ENCODE measurements around the gene ZNF629.
"Not testable (repeated sequence)": the region's sequence is repeated elsewhere in the genome, so short reads cannot be mapped to it uniquely, and the experiment has no call there.

The ZNF629 gene

DNA sequence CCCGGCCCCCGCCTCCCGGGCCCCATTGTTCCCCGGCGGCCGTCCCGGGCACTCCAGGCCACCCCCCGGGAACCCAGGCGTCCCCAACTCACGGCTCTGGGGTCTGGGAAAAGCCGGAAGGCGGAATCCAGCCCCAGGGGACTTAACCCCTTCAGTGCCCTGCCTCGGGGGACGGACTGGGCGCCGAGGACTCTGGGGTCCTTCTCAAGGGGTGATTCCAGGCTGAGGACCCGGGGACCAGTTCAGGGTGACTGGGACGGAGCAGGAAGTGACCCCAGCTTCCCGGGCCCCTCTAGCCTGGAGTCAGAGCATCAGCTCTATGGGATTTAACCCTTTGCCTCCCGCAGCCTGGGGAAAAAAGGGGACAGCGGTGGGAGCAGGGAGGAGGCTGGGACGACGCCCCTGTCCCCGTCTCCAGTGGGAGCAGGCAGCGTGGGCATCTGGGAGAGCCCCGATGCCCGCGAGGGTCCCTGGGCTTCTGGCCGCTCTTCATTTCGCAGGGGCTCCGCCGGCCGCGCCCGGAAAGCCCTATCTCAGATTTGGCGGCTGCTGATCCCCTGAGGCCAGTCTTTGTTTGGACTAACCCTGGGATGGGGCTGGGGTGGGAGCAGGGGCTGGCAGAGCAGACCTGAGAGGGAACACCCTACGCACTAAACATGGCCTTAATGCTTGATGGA, at the start of gene ZNF629:
Gene ZNF629 (minus strand): TSS at position 270 of the 677 bp plus-strand sequence. CDS start 2,723 bp downstream, outside the sequence.
- peak within 1 kb of the TSS; percentile 86 for H3K4me3 ChIP-seq (replicated peaks; ENCODE audit: low read depth, low read length)
- DNase-seq (ENCODE audit: extremely low read depth, low read depth): no peak
- no peak for TF ChIP-seq CTCF (IDR thresholded peaks at IDR 0.05; ENCODE audit: low read depth, low read length, missing control alignments)

DNA sequence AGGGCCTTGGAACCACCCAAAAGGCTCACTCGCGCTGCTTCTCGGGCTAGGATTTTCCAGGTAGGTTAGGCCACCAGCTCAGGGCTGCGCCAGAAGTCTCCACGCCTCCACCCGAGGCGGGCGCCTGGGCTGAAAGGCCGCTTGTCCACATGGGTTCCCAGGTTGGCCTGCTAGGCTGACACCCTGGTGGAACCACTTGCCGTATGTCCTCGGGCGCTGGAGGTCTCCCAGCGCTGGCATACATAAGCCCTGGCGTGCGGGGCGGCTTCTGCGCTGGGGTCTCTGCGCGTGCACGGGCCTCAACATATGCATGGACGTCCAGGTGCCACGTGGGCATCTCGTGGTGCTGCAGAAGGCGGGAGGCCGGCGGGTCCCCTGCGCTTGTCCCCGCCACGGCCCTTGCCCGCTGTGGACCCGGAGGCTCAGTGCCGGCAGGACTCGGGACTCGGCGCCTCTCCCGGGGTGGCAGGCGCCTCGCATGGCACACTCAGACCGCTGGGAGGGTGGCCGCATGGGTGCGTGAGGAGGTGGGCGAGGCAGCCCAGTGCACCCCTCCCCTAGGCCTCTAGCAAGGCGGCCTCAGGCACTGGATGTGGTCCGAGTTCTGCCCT, 47.2 kb upstream of the ZNF629 start:
- no peak for TF ChIP-seq CTCF (IDR thresholded peaks at IDR 0.05; ENCODE audit: low read depth, low read length, missing control alignments)
- no peak overlapping the region for H3K4me3 ChIP-seq (replicated peaks; ENCODE audit: low read depth, low read length)
- no peak for DNase-seq (ENCODE audit: extremely low read depth, low read depth)

- H3K4me3 ChIP-seq (replicated peaks; ENCODE audit: low read depth, low read length): no peak overlapping the region
- no peak for DNase-seq (ENCODE audit: extremely low read depth, low read depth)
- TF ChIP-seq CTCF (IDR thresholded peaks at IDR 0.05; ENCODE audit: low read depth, low read length, missing control alignments): no peak
Observed at GRCh38 chr16:30830072-30830417, 43.0 kb upstream of the ZNF629 start.

DNA sequence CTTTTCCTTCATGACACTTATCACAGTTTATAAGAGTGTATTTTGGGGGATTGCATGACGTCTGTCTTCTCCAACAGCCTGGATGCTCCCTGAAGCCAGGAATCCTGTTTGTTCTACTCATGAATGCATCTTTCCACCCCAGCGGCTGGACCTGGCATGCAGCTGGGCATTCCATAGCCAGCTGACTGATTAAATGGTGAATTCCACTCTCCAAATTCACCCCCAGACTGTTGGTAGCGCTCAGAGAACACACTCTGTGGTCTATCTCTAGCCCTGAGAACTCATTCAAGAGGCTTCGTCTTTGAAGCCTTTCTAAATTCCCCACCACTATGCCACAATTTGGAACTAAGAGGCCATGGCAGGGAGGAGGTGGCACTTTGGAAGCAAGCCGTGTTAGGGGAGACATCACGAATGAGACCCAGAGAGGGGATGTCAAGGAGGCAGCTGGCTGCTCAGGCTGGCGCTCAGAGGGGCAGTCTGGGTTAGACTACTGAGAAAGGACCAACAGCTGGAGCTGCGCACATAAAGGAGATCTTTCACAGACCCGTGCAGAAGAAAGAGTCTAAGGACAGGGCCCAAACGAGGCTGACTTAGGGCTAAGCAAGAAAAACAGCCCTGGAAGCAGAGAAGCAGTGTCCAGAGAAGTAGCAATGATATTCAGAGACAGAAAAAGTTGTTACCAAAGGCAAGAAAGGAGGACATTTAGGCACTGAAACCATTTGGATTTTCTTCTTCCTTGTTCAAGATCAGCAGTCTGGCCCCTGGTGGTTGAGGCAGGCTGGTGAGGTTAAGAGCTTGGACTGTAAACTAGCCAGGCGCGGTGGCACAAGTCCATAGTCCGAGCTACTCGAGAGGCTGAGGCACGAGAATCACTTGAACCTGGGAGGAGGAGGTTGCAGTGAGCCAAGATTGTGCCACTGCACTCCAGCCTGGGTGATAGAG, 42.4 kb upstream of the ZNF629 start:
- no peak for DNase-seq (ENCODE audit: extremely low read depth, low read depth)
- no peak for TF ChIP-seq CTCF (IDR thresholded peaks at IDR 0.05; ENCODE audit: low read depth, low read length, missing control alignments)
- no peak overlapping the region for H3K4me3 ChIP-seq (replicated peaks; ENCODE audit: low read depth, low read length)

- TF ChIP-seq CTCF (IDR thresholded peaks at IDR 0.05; ENCODE audit: low read depth, low read length, missing control alignments): no peak
- no peak overlapping the region for H3K4me3 ChIP-seq (replicated peaks; ENCODE audit: low read depth, low read length)
- no peak for DNase-seq (ENCODE audit: extremely low read depth, low read depth)
Observed at GRCh38 chr16:30821891-30822290, 34.9 kb upstream of the ZNF629 start.

- DNase-seq (ENCODE audit: extremely low read depth, low read depth); H3K4me3 ChIP-seq (replicated peaks; ENCODE audit: low read depth, low read length): not testable (repeated sequence)
Observed at GRCh38 chr16:30821441-30821840, 34.4 kb upstream of the ZNF629 start.

DNA sequence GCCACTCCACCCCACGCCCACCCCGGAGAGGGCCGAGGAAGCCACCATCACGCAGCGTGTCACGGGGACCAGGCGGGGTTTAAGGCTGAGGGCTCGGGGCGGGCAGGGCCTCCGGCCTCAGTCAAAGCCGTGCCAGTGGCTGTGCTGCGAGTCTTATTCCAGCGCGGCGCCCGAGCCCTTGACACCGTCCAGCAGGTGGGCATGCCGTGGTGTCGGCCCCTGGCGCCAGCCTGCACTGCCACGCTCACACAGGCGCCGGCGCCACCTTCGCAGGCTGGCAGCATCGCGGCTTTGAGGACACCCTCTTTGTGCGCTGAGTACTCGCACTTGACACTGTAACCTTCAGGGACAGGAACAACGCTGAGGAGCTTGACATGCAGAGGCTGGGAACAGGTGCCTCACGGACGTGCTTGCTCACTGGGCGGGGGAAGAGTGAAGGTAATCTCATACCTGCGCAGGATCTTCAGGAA, 34.0 kb upstream of the ZNF629 start:
- TF ChIP-seq CTCF (IDR thresholded peaks at IDR 0.05; ENCODE audit: low read depth, low read length, missing control alignments): no peak
- no peak overlapping the region for H3K4me3 ChIP-seq (replicated peaks; ENCODE audit: low read depth, low read length)
- DNase-seq (ENCODE audit: extremely low read depth, low read depth): no peak
